GM18519 (cell line): ENCODE measurements around the gene GTF2IRD1.
"Not testable (repeated sequence)": the region's sequence is repeated elsewhere in the genome, so short reads cannot be mapped to it uniquely, and the experiment has no call there.

Experiments
- ATAC-seq: cut with Tn5 transposase; IDR thresholded peaks from one replicate; pipeline ENCODE4 v1.9.1; 2021; ENCODE audit warnings: mild to moderate bottlenecking, moderate library complexity; ENCODE audit not compliant: unreplicated experiment, low FRiP score

The GTF2IRD1 gene

DNA sequence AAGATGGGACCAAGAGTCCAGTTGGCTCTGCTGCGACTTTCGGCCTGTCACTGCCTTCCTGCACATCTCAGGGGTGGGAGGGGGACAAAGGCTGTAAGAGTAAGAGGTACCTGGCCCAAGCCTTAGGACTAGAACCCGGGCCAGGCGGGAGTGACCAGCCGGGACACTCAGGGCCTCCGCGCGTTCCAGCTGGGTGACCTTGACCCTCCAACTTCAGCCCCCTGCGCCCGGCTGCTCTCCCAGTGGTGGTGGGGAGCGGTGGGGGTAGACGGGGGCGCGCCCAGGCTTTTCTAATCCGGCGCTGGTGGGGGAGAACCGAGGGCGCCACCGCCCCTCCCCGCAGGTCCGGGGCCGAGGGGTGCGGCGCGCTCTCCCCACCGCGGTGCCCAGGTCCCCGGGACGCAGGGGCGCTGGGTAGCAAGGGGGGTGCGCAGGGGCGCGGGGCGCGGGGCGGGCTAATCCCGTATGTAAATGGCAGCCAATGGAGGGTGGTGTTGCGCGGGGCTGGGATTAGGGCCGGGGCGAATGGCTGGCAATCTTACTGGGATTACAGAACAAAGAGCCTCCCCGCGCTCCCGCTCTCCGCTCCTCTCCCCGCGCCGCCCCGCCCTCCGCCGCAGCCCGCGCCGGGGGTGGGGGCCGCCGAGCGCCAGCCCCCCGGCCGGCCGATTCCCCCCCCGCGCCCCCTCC is at the start of gene GTF2IRD1:
GTF2IRD1 (plus strand) TSS at position 585 of the 690 bp plus-strand sequence. CDS start 54,175 bp downstream, outside the sequence.
- no peak for ATAC-seq

GRCh38 chr7:74404388-74404700 is 49.4 kb upstream of the GTF2IRD1 start:
- ATAC-seq = no peak

DNA sequence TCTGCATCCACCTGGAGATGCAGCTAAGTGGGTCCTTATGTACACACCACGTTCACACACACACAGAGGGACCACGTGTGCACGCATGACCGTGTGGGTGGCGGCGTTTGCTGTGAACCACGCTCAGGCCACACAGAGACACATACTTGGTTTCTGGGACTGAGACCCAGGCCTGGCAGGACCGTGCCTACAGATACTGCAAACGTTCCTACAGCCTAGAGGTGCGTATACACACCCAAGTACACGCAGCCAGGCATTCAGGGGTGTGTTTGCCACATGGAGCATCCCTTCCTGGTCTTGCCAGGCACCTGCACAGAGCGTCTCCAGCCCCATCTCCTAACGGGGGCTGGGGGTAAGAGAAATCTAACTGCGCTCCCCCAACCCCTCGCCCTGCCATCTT is 49.0 kb upstream of the GTF2IRD1 start:
- no peak for ATAC-seq

- no peak for ATAC-seq
Measured at GRCh38 chr7:74405191-74405898, 48.4 kb upstream of the GTF2IRD1 start.

DNA sequence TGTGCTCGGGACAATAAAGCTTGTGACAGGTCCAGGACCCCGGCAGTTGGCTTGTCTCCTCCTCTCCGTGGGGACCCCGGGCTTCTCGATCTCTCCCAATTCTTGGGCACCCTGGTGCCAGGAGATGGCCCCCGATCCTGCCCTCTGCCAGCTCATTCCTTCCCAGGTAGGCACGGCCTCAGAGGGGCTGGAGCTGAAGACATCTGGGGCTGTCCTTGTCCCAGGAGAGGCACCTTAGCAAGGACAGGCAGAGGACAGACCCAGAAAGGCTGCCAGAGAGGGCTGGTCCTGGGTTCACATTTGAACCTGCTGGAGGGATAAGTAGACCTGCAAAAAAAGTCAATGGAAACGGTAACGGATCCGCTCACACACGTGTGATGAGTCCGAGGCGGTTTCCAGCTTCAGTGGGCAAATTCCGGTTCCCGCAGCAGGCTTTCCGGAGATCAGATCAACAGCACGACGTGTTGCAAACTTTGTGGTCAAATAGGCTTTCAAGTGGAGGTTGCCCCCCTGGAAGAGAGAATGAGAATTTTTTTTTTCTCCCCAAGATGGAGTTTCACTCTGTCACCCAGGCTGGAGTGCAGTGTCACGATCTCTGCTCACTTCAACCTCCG is 47.7 kb upstream of the GTF2IRD1 start:
- ATAC-seq = no peak

GRCh38 chr7:74407958-74408357 is 45.7 kb upstream of the GTF2IRD1 start:
- no peak for ATAC-seq

DNA sequence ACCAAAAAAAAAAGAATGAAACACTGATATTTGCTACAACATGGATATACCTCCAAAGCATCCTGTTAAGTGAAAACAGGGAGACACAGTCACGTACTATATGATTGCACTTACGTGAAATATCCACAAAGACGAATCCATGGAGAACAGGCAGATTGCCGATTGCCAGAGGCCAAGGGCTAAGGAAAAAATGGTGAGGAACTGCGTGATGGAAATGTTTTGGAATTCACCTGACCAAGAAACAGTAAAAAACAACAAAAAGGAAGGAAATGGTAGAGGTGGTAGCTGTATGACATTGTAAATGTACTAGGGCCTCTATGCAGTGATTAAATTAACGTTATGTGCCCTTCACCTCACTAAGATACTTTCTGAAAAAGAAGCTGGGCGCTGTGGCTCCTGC is 44.1 kb upstream of the GTF2IRD1 start:
- ATAC-seq = no peak

DNA sequence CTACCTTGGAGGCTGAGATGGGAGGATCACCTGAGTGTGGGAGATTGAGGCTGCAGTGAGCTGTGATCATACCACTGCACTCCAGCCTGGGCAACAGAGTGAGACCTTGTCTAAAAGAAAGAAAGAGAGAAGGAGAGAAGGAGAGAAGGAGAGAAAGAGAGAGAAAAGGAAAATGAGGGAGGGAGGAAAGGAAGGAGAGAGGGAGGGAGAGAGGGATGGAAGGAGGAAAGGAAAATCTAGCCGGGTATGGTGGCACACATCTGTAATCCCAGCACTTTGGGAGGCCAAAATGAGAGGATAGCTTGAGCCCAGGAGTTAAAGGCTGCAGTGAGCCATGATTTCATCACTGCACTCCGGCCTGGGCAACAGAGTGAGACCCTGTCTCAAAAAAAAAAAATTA is 42.9 kb upstream of the GTF2IRD1 start:
- ATAC-seq = no peak

GRCh38 chr7:74411571-74411970 is 42.1 kb upstream of the GTF2IRD1 start:
- ATAC-seq = not testable (repeated sequence)

- no peak for ATAC-seq
Measured at GRCh38 chr7:74412056-74412455, 41.6 kb upstream of the GTF2IRD1 start.

- ATAC-seq = no peak
Measured at GRCh38 chr7:74412603-74413002, 41.1 kb upstream of the GTF2IRD1 start.

DNA sequence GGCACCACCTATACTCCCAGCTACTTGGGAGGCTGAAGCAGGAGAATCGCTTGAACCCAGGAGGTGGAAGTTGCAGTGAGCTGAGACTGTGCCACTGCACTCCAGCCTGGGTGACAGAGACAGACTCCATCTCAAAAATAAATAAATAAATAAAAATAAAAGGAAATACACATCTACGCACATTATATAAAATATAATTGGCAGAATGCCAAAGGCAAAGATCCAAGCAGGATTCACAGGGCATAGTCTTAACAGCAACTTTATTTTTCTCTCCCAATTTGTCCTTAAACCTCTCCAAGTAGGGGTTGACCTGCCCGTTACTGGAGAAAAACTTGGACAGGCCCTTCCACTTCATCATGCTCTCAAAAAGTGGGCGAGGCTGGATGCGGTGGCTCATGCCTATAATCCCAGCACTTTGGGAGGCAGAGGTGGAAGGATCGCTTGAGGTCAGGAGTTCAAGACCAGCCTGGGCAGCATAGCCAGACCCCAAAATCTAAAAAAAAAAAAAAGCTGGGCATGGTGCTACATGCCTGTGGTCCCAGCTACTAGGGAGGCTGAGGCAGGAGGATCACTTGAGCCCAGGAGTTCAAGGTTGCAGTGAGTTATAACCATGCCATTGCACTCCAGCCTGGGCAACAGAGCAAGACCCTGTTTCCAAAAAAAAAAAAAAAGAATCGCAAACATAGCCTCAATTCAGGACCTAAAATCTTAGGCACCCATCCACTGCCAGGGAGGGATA is 38.9 kb upstream of the GTF2IRD1 start:
- not testable (repeated sequence) for ATAC-seq

DNA sequence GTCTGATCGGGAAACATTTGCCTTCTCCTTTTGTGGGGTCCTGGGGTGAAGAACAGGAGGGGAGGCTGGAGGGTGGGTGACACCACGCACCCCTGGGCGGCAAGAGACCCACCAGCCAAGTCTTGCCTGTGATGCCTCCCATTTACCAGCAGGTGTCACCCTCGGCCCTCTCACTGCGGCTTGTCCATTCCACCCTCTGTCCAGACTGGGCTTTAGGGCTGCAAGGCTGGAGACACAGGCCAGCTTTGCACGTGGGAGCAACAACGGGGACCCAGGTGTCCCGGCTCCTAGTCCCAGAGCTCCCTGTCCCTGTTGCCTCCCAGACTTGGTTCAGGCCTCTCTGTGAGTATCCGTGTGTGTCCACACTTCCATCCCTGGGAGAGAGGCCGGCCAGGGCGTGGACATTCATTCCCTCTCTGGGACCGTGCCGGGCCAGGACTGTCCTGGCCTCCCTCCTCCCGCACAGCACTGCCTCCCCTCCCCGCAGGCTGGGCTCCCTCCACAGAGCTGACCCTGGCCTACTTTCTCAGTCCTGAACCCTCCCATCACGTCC is 36.2 kb upstream of the GTF2IRD1 start:
- ATAC-seq = no peak

GRCh38 chr7:74418076-74418475 is 35.6 kb upstream of the GTF2IRD1 start:
- ATAC-seq = no peak

- no peak for ATAC-seq
Measured at GRCh38 chr7:74418538-74418937, 35.2 kb upstream of the GTF2IRD1 start.

- not testable (repeated sequence) for ATAC-seq
Measured at GRCh38 chr7:74419232-74419631, 34.5 kb upstream of the GTF2IRD1 start.

GRCh38 chr7:74420006-74420405 is 33.7 kb upstream of the GTF2IRD1 start:
- no peak for ATAC-seq

- ATAC-seq = no peak
Measured at GRCh38 chr7:74424291-74424880, 29.3 kb upstream of the GTF2IRD1 start.

- no peak for ATAC-seq
Measured at GRCh38 chr7:74428023-74428422, 25.7 kb upstream of the GTF2IRD1 start.

GRCh38 chr7:74429153-74429747 is 24.5 kb upstream of the GTF2IRD1 start:
- ATAC-seq = no peak
